Inflammatory macrophage treated with lipopolysaccharide for 1 hour (primary cell): ENCODE measurements around the gene ACSL1.

Experiments used
- DNase-seq, 2 donors: peaks; one replicate each; pipeline ENCODE4 v3.0.0-alpha.2; 2020 to 2022

ACSL1 gene

GRCh38 chr4:184810720-184811119, 15.0 kb downstream of the ACSL1 start:
- DNase-seq: peak in 1 of 2 donors; percentile 60

- no peak for DNase-seq
Measured at GRCh38 chr4:184808713-184809050, 17.1 kb downstream of the ACSL1 start.

GRCh38 chr4:184807797-184808712, 17.7 kb downstream of the ACSL1 start:
- no peak for DNase-seq

GRCh38 chr4:184807256-184807655, 18.5 kb downstream of the ACSL1 start:
- no peak for DNase-seq

GRCh38 chr4:184806711-184807110, 19.1 kb downstream of the ACSL1 start:
- DNase-seq: no peak

GRCh38 chr4:184806229-184806550, 19.6 kb downstream of the ACSL1 start:
- no peak for DNase-seq

GRCh38 chr4:184805462-184806228, 20.1 kb downstream of the ACSL1 start:
- peak in 1 of 2 donors; percentile 66 for DNase-seq

GRCh38 chr4:184804621-184805020, 21.1 kb downstream of the ACSL1 start:
- DNase-seq: no peak

GRCh38 chr4:184803874-184804273, 21.9 kb downstream of the ACSL1 start:
- no peak for DNase-seq

- no peak for DNase-seq
Measured at GRCh38 chr4:184803133-184803532, 22.6 kb downstream of the ACSL1 start.

GRCh38 chr4:184802697-184803015, 23.1 kb downstream of the ACSL1 start:
- DNase-seq: no peak

GRCh38 chr4:184801781-184802696, 23.7 kb downstream of the ACSL1 start:
- no peak for DNase-seq

- DNase-seq: no peak
Measured at GRCh38 chr4:184798504-184798903, 27.3 kb downstream of the ACSL1 start.

GRCh38 chr4:184796906-184797305, 28.9 kb downstream of the ACSL1 start:
- no peak for DNase-seq

- DNase-seq: no peak
Measured at GRCh38 chr4:184795214-184795844, 30.4 kb downstream of the ACSL1 start.

GRCh38 chr4:184794470-184794869, 31.3 kb downstream of the ACSL1 start:
- no peak for DNase-seq

GRCh38 chr4:184793735-184794355, 31.9 kb downstream of the ACSL1 start:
- DNase-seq: no peak

GRCh38 chr4:184792950-184793555, 32.7 kb downstream of the ACSL1 start:
- peak; percentile 85 to 98 for DNase-seq

GRCh38 chr4:184792334-184792733, 33.4 kb downstream of the ACSL1 start:
- DNase-seq: no peak

GRCh38 chr4:184790826-184791225, 34.9 kb downstream of the ACSL1 start:
- no peak for DNase-seq

GRCh38 chr4:184787766-184788503, 37.8 kb downstream of the ACSL1 start:
- no peak for DNase-seq
